ENCODE measurements around the gene FAM228B.

DNA sequence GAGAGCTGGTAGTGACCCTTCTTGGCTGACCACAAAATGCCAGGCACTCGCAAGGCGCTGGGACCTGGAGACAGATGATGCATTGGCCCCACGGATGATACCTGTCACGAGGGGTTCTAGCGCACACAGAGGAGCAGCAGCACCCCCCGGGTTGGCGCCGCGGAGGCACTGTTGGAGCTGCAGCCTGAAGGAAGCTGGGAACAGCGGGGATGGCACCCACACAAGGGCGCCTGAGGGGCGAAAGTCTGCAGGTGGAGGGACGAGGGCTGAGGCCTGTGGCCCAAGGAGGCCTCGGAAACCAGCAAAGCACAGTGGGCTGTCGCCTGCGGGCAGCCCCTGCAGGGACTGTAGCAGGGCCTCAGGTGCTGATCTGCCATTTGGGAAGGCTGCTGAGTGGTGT lies 85.2 kb downstream of the FAM228B start:
- TF ChIP-seq, protein P1, sequence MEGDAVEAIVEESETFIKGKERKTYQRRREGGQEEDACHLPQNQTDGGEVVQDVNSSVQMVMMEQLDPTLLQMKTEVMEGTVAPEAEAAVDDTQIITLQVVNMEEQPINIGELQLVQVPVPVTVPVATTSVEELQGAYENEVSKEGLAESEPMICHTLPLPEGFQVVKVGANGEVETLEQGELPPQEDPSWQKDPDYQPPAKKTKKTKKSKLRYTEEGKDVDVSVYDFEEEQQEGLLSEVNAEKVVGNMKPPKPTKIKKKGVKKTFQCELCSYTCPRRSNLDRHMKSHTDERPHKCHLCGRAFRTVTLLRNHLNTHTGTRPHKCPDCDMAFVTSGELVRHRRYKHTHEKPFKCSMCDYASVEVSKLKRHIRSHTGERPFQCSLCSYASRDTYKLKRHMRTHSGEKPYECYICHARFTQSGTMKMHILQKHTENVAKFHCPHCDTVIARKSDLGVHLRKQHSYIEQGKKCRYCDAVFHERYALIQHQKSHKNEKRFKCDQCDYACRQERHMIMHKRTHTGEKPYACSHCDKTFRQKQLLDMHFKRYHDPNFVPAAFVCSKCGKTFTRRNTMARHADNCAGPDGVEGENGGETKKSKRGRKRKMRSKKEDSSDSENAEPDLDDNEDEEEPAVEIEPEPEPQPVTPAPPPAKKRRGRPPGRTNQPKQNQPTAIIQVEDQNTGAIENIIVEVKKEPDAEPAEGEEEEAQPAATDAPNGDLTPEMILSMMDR (conservative IDR thresholded peaks at IDR 0.05; ENCODE audit: low read length) = no peak
- no peak for TF ChIP-seq EZH2phosphoT487 (IDR thresholded peaks at IDR 0.05; ENCODE audit: borderline replicate concordance)

Measured in Loucy (cell line).